ENCODE results near the gene CCDC73. TPM values are rescaled to one million over a fixed set of nuclear protein-coding genes. Genes with fewer than 3 reads are reported as not detected.
"Not testable (repeated sequence)": the region's sequence is repeated elsewhere in the genome, so short reads cannot be mapped to it uniquely, and the experiment has no call there.

CCDC73 gene
- total RNA-seq, 1 donor from 2014 or later = not detected

GRCh38 chr11:32615422-32615821, 179.0 kb downstream of the CCDC73 start:
- Mint-ChIP-seq H3K27me3 (ENCODE audit: low read depth, unreplicated experiment) (no peaks in the 10 kb centered on the region), H3K9me3 (ENCODE audit: unreplicated experiment) (peaks cover 2% of the 10 kb centered on the region), H3K4me3 (ENCODE audit: unreplicated experiment) (no peak overlapping the region), H3K4me1 (ENCODE audit: low read depth, unreplicated experiment) (no peaks in the 10 kb centered on the region), H3K27ac (ENCODE audit: unreplicated experiment) (no peak overlapping the region), H3K36me3 (ENCODE audit: low read depth, unreplicated experiment) (no peaks in the 10 kb centered on the region)
- Histone ChIP-seq H2AFZ (ENCODE audit: low read depth, low read length) (no peak overlapping the region), H3K79me2 (ENCODE audit: insufficient read depth, low read length) (no peaks in the 10 kb centered on the region), H3K27ac (ENCODE audit: low read depth, low read length) (no peak overlapping the region), H3K4me3 (ENCODE audit: insufficient read depth, low read depth, low read length) (no peak overlapping the region), H3K27me3 (ENCODE audit: insufficient read depth, low read length) (no peaks in the 10 kb centered on the region), H3K9me3 (ENCODE audit: insufficient read depth, low read depth, low read length) (no peaks in the 10 kb centered on the region), H3K36me3 (ENCODE audit: insufficient read depth, low read length) (no peaks in the 10 kb centered on the region), H3K9ac (ENCODE audit: low read length) (no peak overlapping the region), H4K20me1 (ENCODE audit: insufficient read depth, low read length) (no peaks in the 10 kb centered on the region), H3K4me1 (ENCODE audit: insufficient read depth, low read length) (no peaks in the 10 kb centered on the region), H3K4me2 (ENCODE audit: low read length) (no peak overlapping the region)
- DNase-seq (ENCODE audit: low read depth) (no peak), FAIRE-seq (no peak)
- no peak for TF ChIP-seq EZH2 (IDR thresholded peaks at IDR 0.05; ENCODE audit: insufficient read depth, low read length)
- no peak for TF ChIP-seq CTCF (IDR thresholded peaks at IDR 0.05; ENCODE audit: insufficient read depth, low read depth, low read length)

DNA sequence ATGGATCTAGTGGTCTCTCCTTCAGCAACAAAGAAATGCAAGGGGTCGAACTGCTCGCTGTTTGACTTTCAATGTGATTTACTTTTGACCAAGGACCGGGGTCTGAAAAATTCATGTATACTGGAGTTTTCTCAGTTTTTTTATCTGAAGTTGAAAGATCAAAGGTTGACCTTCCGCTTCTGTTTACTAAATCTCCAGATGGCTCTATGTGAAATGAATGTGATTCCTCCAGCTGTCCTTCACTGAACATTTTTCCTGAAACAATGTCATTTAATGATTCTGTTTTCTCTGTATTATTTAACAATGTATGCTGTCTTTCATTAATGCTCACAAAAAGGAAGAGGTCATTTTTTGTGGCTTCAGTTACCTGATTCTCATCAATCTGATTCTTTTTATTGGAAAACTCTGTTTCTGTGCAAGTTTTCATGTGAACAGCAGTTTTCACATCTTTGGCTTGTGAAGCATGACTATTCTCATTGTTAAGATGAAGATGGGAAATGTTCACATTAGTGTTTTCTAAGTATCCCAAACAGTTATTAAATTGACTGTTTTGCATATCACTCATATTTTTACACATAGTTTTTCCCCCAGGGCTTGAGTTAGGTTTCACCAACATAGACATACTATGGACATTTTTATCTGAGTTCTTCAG, 180.8 kb downstream of the CCDC73 start:
- no peak for FAIRE-seq
- H3K9me3 Mint-ChIP-seq (ENCODE audit: unreplicated experiment) = peaks cover 6% of the 10 kb centered on the region
- no peak overlapping the region for H2AFZ ChIP-seq (ENCODE audit: low read depth, low read length)
- H3K79me2 ChIP-seq (ENCODE audit: insufficient read depth, low read length) = no peaks in the 10 kb centered on the region
- no peak overlapping the region for H3K27ac ChIP-seq (ENCODE audit: low read depth, low read length)
- no peaks in the 10 kb centered on the region for H3K4me1 Mint-ChIP-seq (ENCODE audit: low read depth, unreplicated experiment)
- H3K27ac Mint-ChIP-seq (ENCODE audit: unreplicated experiment) = no peak overlapping the region
- H3K4me3 ChIP-seq (ENCODE audit: insufficient read depth, low read depth, low read length) = no peak overlapping the region
- H3K27me3 ChIP-seq (ENCODE audit: insufficient read depth, low read length) = no peaks in the 10 kb centered on the region
- H3K9ac ChIP-seq (ENCODE audit: low read length) = no peak overlapping the region
- DNase-seq (ENCODE audit: low read depth) = no peak
- H3K9me3 ChIP-seq (ENCODE audit: insufficient read depth, low read depth, low read length) = no peaks in the 10 kb centered on the region
- no peaks in the 10 kb centered on the region for H4K20me1 ChIP-seq (ENCODE audit: insufficient read depth, low read length)
- no peak overlapping the region for H3K4me2 ChIP-seq (ENCODE audit: low read length)
- H3K4me3 Mint-ChIP-seq (ENCODE audit: unreplicated experiment) = no peak overlapping the region
- no peaks in the 10 kb centered on the region for H3K36me3 ChIP-seq (ENCODE audit: insufficient read depth, low read length)
- no peaks in the 10 kb centered on the region for H3K4me1 ChIP-seq (ENCODE audit: insufficient read depth, low read length)
- H3K36me3 Mint-ChIP-seq (ENCODE audit: low read depth, unreplicated experiment) = peaks cover 10% of the 10 kb centered on the region
- H3K27me3 Mint-ChIP-seq (ENCODE audit: low read depth, unreplicated experiment) = no peaks in the 10 kb centered on the region
- TF ChIP-seq EZH2 (IDR thresholded peaks at IDR 0.05; ENCODE audit: insufficient read depth, low read length) (no peak), CTCF (IDR thresholded peaks at IDR 0.05; ENCODE audit: insufficient read depth, low read depth, low read length) (no peak)

GRCh38 chr11:32610797-32611352, 183.6 kb downstream of the CCDC73 start:
- Histone ChIP-seq H3K27me3 (ENCODE audit: insufficient read depth, low read length) (no peaks in the 10 kb centered on the region), H3K36me3 (ENCODE audit: insufficient read depth, low read length) (no peaks in the 10 kb centered on the region), H3K9ac (ENCODE audit: low read length) (no peak overlapping the region), H4K20me1 (ENCODE audit: insufficient read depth, low read length) (no peaks in the 10 kb centered on the region), H2AFZ (ENCODE audit: low read depth, low read length) (no peak overlapping the region), H3K27ac (ENCODE audit: low read depth, low read length) (no peak overlapping the region), H3K9me3 (ENCODE audit: insufficient read depth, low read depth, low read length) (peaks cover 3% of the 10 kb centered on the region), H3K4me3 (ENCODE audit: insufficient read depth, low read depth, low read length) (no peak overlapping the region), H3K4me2 (ENCODE audit: low read length) (no peak overlapping the region), H3K4me1 (ENCODE audit: insufficient read depth, low read length) (no peaks in the 10 kb centered on the region), H3K79me2 (ENCODE audit: insufficient read depth, low read length) (no peaks in the 10 kb centered on the region)
- peaks cover 20% of the 10 kb centered on the region for H3K36me3 Mint-ChIP-seq (ENCODE audit: low read depth, unreplicated experiment)
- H3K27me3 Mint-ChIP-seq (ENCODE audit: low read depth, unreplicated experiment) = no peaks in the 10 kb centered on the region
- FAIRE-seq = no peak
- H3K9me3 Mint-ChIP-seq (ENCODE audit: unreplicated experiment) = peaks cover 5% of the 10 kb centered on the region
- DNase-seq (ENCODE audit: low read depth) = no peak
- no peaks in the 10 kb centered on the region for H3K4me1 Mint-ChIP-seq (ENCODE audit: low read depth, unreplicated experiment)
- no peak overlapping the region for H3K4me3 Mint-ChIP-seq (ENCODE audit: unreplicated experiment)
- no peak overlapping the region for H3K27ac Mint-ChIP-seq (ENCODE audit: unreplicated experiment)
- TF ChIP-seq CTCF (IDR thresholded peaks at IDR 0.05; ENCODE audit: insufficient read depth, low read depth, low read length) (no peak), EZH2 (IDR thresholded peaks at IDR 0.05; ENCODE audit: insufficient read depth, low read length) (no peak)

DNA sequence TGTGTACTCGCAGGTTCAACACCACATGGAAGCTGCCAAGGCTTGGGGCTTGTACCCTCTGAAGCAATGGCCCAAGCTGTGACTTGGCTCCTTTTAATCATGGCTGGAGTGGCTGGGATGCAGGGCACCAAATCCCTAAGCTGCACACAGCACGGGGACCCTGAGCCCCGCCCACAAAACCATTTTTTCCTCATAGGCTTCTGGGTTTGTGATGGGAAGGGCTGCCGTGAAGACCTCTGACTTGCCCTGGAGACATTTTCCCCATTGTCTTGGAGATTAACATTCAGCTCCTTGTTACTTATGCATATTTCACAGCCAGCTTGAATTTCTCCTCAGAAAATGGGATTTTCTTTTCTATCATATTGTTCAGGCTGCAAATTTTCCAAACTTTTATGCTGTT, 185.6 kb downstream of the CCDC73 start:
- not testable (repeated sequence) for H3K4me1 Mint-ChIP-seq (ENCODE audit: low read depth, unreplicated experiment); FAIRE-seq; H3K27me3 ChIP-seq (ENCODE audit: insufficient read depth, low read length); H3K4me3 Mint-ChIP-seq (ENCODE audit: unreplicated experiment); H3K4me3 ChIP-seq (ENCODE audit: insufficient read depth, low read depth, low read length); H3K9me3 Mint-ChIP-seq (ENCODE audit: unreplicated experiment); H3K79me2 ChIP-seq (ENCODE audit: insufficient read depth, low read length); H3K27ac ChIP-seq (ENCODE audit: low read depth, low read length); H3K27ac Mint-ChIP-seq (ENCODE audit: unreplicated experiment); H3K27me3 Mint-ChIP-seq (ENCODE audit: low read depth, unreplicated experiment); H2AFZ ChIP-seq (ENCODE audit: low read depth, low read length); H4K20me1 ChIP-seq (ENCODE audit: insufficient read depth, low read length); DNase-seq (ENCODE audit: low read depth); H3K4me1 ChIP-seq (ENCODE audit: insufficient read depth, low read length); H3K9me3 ChIP-seq (ENCODE audit: insufficient read depth, low read depth, low read length); H3K9ac ChIP-seq (ENCODE audit: low read length); H3K4me2 ChIP-seq (ENCODE audit: low read length)
- peaks cover 15% of the 10 kb centered on the region for H3K36me3 ChIP-seq (ENCODE audit: insufficient read depth, low read length)
- peaks cover 20% of the 10 kb centered on the region for H3K36me3 Mint-ChIP-seq (ENCODE audit: low read depth, unreplicated experiment)
